Globus pallidus (tissue), 1 donor: Measurements from ENCODE around the gene ZDHHC7.

ENCODE experiments used
- DNase-seq: peaks from one replicate; pipeline ENCODE4 v3.0.0-alpha.2; 2015; ENCODE audit warnings: low spot score

ZDHHC7 gene

GRCh38 chr16:85018529-85019236 lies 7.3 kb upstream of the ZDHHC7 start:
- DNase-seq: no peak

GRCh38 chr16:85017633-85018032 lies 6.3 kb upstream of the ZDHHC7 start:
- DNase-seq: no peak

- no peak for DNase-seq
These were observed 5.8 kb upstream of the ZDHHC7 start for GRCh38 chr16:85017151-85017550.

GRCh38 chr16:85015481-85016187 lies 4.3 kb upstream of the ZDHHC7 start:
- DNase-seq: no peak

- no peak for DNase-seq
These were observed 3.0 kb upstream of the ZDHHC7 start for GRCh38 chr16:85014311-85014710.

- no peak for DNase-seq
These were observed 530 bp upstream of the ZDHHC7 start for GRCh38 chr16:85011846-85012284.

- no peak for DNase-seq
These were observed 847 bp downstream of the ZDHHC7 start for GRCh38 chr16:85010446-85010930.

GRCh38 chr16:85008271-85008670 lies 3.1 kb downstream of the ZDHHC7 start:
- no peak for DNase-seq

- DNase-seq: no peak
These were observed 3.7 kb downstream of the ZDHHC7 start for GRCh38 chr16:85007496-85008214.

GRCh38 chr16:85006639-85007038 lies 4.7 kb downstream of the ZDHHC7 start:
- DNase-seq: no peak

GRCh38 chr16:85005285-85006069 lies 5.9 kb downstream of the ZDHHC7 start:
- no peak for DNase-seq

- no peak for DNase-seq
These were observed 6.6 kb downstream of the ZDHHC7 start for GRCh38 chr16:85004587-85005205.

GRCh38 chr16:85003725-85004586 lies 7.4 kb downstream of the ZDHHC7 start:
- DNase-seq: no peak

GRCh38 chr16:85003076-85003475 lies 8.3 kb downstream of the ZDHHC7 start:
- no peak for DNase-seq

GRCh38 chr16:85002608-85003007 lies 8.7 kb downstream of the ZDHHC7 start:
- peak; percentile 42 for DNase-seq

- no peak for DNase-seq
These were observed 9.2 kb downstream of the ZDHHC7 start for GRCh38 chr16:85002099-85002541.

- no peak for DNase-seq
These were observed 11.4 kb downstream of the ZDHHC7 start for GRCh38 chr16:84999857-85000480.

- no peak for DNase-seq
These were observed 12.1 kb downstream of the ZDHHC7 start for GRCh38 chr16:84999200-84999599.

GRCh38 chr16:84996365-84996764 lies 15.0 kb downstream of the ZDHHC7 start:
- no peak for DNase-seq

- DNase-seq: no peak
These were observed 15.7 kb downstream of the ZDHHC7 start for GRCh38 chr16:84995663-84996062.
